Psoas muscle (tissue), 8 donors: ENCODE data around the gene PTPRF. TPM values are rescaled to one million over a fixed set of nuclear protein-coding genes. Genes with fewer than 3 reads are reported as not detected.

Experiments
- ATAC-seq, 4 donors: fragments of 200-7000 bp; cut with Tn5 transposase; one replicate each; pipeline ENCODE4 v1.9.1; 2020; ENCODE audit warnings: moderate library complexity in 3 of 4, mild to moderate bottlenecking in 2 of 4
- DNase-seq, 2 donors: peaks; one replicate each; pipeline ENCODE4 v3.0.0-alpha.2; 2020
- H3K27ac ChIP-seq: fragments of 200-600 bp; one replicate; pipeline ENCODE4 v1.8.0; 2022
- H3K27me3 ChIP-seq, 3 donors: fragments of 200-600 bp in 1 of 3; one replicate each; pipeline versions ENCODE4 v1.6.1 to v1.8.0; 2013 to 2022; ENCODE audit warnings: low read length in 2 of 3, mild to moderate bottlenecking in 2 of 3, moderate library complexity in 1 of 3; ENCODE audit not compliant: insufficient read depth in 3 of 3
- H3K36me3 ChIP-seq, 2 donors: fragments of 200-600 bp in 1 of 2; one replicate each; pipeline versions ENCODE4 v1.6.1 to v1.8.0; 2013 to 2022; ENCODE audit warnings: low read depth in 1 of 2, mild to moderate bottlenecking in 1 of 2, moderate library complexity in 1 of 2; ENCODE audit not compliant: insufficient read depth in 1 of 2
- H3K4me1 ChIP-seq: fragments of 200-600 bp; one replicate; pipeline ENCODE4 v1.8.0; 2022
- H3K4me3 ChIP-seq: fragments of 200-600 bp; one replicate; pipeline ENCODE4 v1.8.0; 2022; ENCODE audit warnings: mild to moderate bottlenecking
- H3K9me3 ChIP-seq: fragments of 200-600 bp; one replicate; pipeline ENCODE4 v1.8.0; 2022
- CTCF ChIP-seq: fragments of 200-600 bp; IDR thresholded peaks from one replicate; pipeline ENCODE4 v1.8.0; 2022; ENCODE audit warnings: antibody characterized with exemption
- WGBS, 3 donors: extraction: QIAGEN DNeasy Blood & Tissue Kit; methylation state at CpG; one replicate each; pipeline versions ENCODE4 v1.1.6 to v1.1.7; 2013; 5-methylcytosine and 5-hydroxymethylcytosine counted together
- intact Hi-C, 2 donors: fragments of 100-400 bp; cut with DNase I; formaldehyde crosslinking; loops; one replicate each; pipeline versions ENCODE4 v1.11.0 to v1.14.2; 2022
- polyA plus RNA-seq, 3 donors: library from polyadenylated mRNA; stranded (reverse); fragments of 200-250 nt; gene quantifications; one replicate each; pipeline ENCODE4 v1.2.3, GENCODE V29; 2013
- total RNA-seq, 4 donors: library from RNA; stranded (reverse); fragmentation: NEBNext Ultra II Directional in 2 of 4; extraction: Animal tissue kit (Norgen Biotek cat#: 25700) in 2 of 4; gene quantifications; one replicate each; pipeline versions ENCODE4 v1.2.1 to v1.2.4, GENCODE V29; 2021 to 2023
- donor health status: healthy with polysubstance abuse.
- donor health status: DM: no; HTN: no; CAD: no; lungs with moderate emphysema.
- donor health status: Bipolar disorder and iron deficiency.
- donor health status: healthy.
- donor health status: DM: yes; HTN: yes; CAD: no.
- donor health status: DM: no; HTN: no; CAD: no.
- donor health status: DM: no; HTN: no; CAD: no.
- donor health status: DM: yes; HTN: yes; CAD: no.

The PTPRF gene
- total and polyA plus RNA-seq, 7 donors, result 0.65 to 8.9 (median 1.9) TPM

- intact Hi-C loops, result no loop called here
- ATAC-seq (no peak), DNase-seq (peak in 1 of 2 donors; percentile 15)
- WGBS, 3 donors, result 79 to 83% (median 81%) methylated on average over 15 of the region's 15 CpGs
- no peak overlapping the region for H3K27ac ChIP-seq
- no peaks in the 10 kb centered on the region for H3K4me1 ChIP-seq
- no peaks in the 10 kb centered on the region for H3K9me3 ChIP-seq
- no peak overlapping the region for H3K4me3 ChIP-seq
- no peak for TF ChIP-seq CTCF
- H3K27me3 ChIP-seq, result peaks cover 0 to 1% (median 0%) of the 10 kb centered on the region in 3 donors
- no peaks in the 10 kb centered on the region for H3K36me3 ChIP-seq
Observed at GRCh38 chr1:43542527-43543458, 12.1 kb downstream of the PTPRF start.

GRCh38 chr1:43543567-43543966 is 12.9 kb downstream of the PTPRF start:
- H3K36me3 ChIP-seq, result no peaks in the 10 kb centered on the region
- ATAC-seq (no peak), DNase-seq (peak in 1 of 2 donors; percentile 23)
- H3K27me3 ChIP-seq, result peaks cover 0 to 1% (median 0%) of the 10 kb centered on the region in 3 donors
- WGBS, 3 donors, result 89 to 92% (median 91%) methylated on average over 8 of the region's 8 CpGs
- intact Hi-C loops, result no loop called here
- H3K27ac ChIP-seq, result no peak overlapping the region
- H3K4me3 ChIP-seq, result no peak overlapping the region
- TF ChIP-seq CTCF, result no peak
- no peaks in the 10 kb centered on the region for H3K4me1 ChIP-seq
- no peaks in the 10 kb centered on the region for H3K9me3 ChIP-seq

GRCh38 chr1:43545339-43545694 is 14.6 kb downstream of the PTPRF start:
- no peak for TF ChIP-seq CTCF
- ATAC-seq, result no peak
- intact Hi-C loops, result no loop called here
- Histone ChIP-seq H3K4me3 (no peak overlapping the region), H3K27ac (no peak overlapping the region), H3K4me1 (no peaks in the 10 kb centered on the region), H3K9me3 (no peaks in the 10 kb centered on the region), H3K36me3 (no peaks in the 10 kb centered on the region), H3K27me3 (peaks cover 0 to 4% (median 0%) of the 10 kb centered on the region in 3 donors)
- 83 to 90% (median 90%) methylated on average over 12 of the region's 12 CpGs for WGBS, 3 donors
- DNase-seq, result no peak

GRCh38 chr1:43545695-43546387 is 15.2 kb downstream of the PTPRF start:
- Histone ChIP-seq H3K27me3 (peaks cover 0 to 4% (median 0%) of the 10 kb centered on the region in 3 donors), H3K36me3 (no peaks in the 10 kb centered on the region), H3K4me3 (no peak overlapping the region), H3K9me3 (no peaks in the 10 kb centered on the region), H3K4me1 (no peaks in the 10 kb centered on the region), H3K27ac (no peak overlapping the region)
- peak; percentile 55 to 64 for DNase-seq
- no peak for ATAC-seq
- 36 to 65% (median 45%) methylated on average over 11 to 12 of the region's 12 CpGs for WGBS, 3 donors
- intact Hi-C loops, result no loop called here
- no peak for TF ChIP-seq CTCF
